SKM-1 (cell line): Measurements from ENCODE around the gene FUT8.
"Not testable (repeated sequence)": the region's sequence is repeated elsewhere in the genome, so short reads cannot be mapped to it uniquely, and the experiment has no call there.

Experiments
- DNase-seq: peaks from one replicate; lab custom pipeline; 2025; ENCODE audit not compliant: unreplicated experiment; lab: John Stamatoyannopoulos, UW

The FUT8 gene

DNA sequence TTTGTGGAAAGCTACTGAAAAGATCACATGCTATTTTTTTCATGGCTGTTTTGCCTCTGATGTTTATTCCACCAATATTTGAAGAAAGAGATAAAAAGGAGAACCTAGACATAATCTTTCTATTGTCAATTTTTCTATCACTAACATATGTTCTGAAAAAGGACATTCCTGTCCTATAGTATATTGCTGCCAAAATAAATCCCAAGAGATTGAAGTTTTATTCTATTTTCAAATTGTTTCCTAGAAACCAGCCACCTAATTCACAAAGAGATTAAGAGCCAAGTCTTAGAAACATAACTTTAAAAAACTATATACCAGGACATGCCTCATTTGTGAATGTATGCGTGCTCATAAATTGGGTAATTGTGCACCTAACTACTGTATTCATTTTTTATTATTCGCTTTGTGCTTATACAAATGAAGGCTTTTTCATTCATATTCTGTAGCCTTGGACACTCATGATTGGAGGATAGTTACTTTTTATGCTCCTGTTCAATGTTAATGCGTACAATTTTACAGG, 200.7 kb downstream of the FUT8 start:
- no peak for DNase-seq

DNA sequence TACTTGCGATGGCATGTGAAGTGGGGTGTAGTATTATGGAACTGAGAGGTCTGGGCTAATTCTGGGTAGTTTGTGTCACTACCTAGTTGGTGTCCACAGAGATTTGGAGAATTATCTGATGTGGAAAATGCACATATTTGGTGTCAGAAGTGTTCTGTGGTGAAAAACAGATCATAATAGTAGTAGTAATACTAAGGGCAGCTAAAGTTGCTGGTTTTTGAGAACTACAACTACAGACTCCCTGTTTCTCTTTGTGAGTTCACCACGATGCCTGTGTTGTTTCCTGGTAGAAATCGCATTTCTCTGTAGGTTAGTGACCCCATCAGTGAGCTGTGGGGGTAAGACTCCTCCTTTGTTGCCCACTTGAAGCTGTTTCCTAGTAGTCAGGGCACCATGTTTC, 206.5 kb downstream of the FUT8 start:
- no peak for DNase-seq

DNA sequence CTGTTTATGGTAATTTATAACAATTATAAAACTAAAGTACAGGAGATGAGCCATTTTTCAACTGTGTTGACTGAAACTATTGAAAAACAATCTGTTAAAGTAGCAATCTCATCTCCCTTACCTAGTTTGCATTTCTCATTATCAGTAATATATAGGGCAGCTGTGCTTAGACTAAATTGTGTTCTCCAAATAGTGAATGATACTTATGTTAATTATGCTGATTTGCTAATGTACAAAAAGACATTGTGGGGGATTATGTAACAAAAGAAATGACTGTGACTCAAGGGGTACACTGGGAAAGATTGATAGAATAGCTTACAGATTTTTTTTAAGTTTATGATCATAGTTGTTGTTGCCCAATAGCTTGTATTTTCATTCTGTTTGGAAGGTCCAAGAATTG, 207.7 kb downstream of the FUT8 start:
- no peak for DNase-seq

DNA sequence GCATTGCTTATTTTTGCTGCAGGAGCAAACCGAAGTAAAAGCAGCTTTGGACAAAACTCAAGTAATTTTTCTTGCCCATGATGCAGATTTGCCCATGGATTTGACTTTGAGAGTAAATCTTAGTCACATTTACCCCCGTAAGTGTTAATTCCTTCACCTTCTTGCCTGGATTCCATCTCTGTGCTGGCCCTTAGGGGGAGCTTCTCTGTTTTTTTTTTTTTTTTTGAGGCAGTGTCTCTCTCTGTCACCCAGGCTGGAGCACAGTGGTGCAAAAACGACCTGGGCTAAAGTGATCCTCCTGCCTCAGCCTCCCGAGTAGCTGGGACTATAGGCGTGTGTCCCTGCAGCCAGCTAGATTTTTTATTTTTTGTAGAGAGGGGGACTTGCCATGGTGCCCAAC, 210.2 kb downstream of the FUT8 start:
- no peak for DNase-seq

DNA sequence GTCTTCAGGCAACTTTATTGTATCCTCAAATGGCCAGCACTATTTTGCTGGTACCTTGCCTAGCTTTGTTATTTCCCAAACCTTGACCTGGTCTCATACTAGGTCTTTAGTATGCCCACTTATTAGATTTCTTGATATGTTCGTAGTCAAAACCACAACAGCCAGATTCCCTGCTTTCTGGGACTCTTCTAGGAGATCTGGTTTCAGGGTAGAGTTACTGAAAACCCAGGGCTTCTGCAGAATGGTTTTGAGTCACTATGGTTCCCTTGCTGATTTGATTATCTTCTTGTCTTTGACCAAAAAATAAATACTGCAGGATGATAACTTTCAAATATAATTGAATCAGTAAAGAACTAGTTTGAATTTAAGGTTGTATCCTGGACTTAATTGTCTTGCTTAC, 211.2 kb downstream of the FUT8 start:
- DNase-seq, result no peak

DNA sequence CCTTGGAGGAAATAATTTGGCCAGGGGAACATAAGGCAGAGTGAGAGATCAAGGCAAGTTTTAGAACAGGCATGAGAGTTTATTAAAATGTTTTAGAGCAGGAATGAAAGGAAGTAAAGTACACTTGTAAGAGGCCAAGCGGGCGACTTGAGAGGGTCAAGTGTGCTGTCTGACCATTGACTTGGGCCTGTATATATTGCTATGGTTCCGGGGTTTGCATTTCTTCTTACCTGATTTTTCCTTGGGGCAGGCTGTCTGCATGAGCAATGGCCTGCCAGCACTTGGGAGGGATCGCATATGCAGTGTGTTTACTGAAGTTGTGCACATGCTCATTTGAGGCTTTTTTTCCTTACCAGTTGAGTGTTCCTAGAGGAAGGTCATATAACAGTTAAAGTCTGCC, 214.8 kb downstream of the FUT8 start:
- no peak for DNase-seq

DNA sequence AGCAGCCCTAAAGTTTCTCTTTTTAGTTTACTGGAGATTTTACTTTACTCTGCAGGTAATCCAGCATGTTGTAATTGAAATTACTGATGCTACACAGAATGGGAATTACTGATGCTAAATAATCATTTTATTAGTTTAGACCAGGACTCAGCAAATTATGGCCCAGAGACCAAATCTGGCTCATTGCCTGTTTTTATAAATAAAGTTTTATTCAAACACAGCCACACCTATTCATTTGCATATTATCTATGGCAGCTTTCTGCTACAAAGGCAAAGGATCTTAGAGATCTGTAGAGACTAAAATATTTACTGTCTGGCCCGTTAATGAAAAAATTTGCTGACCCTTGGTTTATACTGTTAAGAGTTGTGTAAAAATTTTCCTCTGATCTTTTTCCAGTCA, 216.1 kb downstream of the FUT8 start:
- no peak for DNase-seq

DNA sequence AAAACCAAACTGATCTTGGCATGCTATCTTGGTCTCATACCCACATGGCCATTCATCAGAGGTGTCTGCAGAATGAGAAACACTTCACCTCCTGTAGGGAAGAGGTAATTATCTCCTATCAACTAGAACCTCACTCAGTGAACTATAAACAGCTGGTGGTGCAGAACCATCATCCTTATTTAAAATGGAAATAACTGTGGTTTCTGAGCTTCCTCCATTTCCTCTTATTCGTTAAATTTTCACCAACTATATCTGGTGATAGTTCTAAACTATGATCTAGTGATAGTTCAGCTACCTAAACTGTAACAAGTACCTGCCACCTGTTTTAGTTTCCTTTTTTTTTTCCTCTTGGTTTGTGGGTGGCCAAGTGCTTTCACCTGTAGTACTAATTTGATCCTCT, 218.5 kb downstream of the FUT8 start:
- no peak for DNase-seq

DNA sequence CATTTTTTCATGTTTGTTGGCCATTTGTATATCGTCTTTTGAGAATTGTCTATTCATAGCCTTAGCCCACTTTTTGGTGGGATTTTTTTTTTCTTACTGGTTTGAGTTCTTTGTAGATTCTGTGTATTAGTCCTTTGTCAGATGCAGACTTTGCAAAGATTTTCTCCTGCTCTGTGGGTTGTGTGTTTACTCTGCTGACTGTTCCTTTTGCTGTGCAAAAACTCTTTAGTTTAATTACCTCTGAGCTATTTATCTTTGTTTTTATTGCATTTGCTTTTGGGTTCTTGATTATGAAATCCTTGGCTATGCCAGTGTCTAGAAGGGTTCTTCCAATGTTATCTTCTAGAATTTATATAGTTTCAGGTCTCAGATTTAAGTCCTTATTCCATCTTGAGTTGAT, 220.0 kb downstream of the FUT8 start:
- no peak for DNase-seq

DNA sequence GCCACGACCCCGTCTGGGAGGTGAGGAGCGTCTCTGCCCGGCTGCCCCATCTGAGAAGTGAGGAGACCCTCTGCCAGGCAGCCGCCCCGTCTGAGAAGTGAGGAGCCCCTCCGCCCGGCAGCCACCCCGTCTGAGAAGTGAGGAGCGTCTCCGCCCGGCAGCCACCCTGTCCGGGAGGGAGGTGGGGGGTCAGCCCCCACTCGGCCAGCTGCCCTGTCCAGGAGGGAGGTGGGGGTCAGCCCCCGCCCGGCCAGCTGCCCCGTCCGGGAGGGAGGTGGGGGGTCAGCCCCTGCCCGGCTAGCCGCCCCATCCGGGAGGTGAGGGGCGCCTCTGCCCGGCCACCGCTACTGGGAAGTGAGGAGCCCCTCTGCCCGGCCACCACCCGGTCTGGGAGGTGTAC, 221.1 kb downstream of the FUT8 start:
- DNase-seq, result not testable (repeated sequence)

DNA sequence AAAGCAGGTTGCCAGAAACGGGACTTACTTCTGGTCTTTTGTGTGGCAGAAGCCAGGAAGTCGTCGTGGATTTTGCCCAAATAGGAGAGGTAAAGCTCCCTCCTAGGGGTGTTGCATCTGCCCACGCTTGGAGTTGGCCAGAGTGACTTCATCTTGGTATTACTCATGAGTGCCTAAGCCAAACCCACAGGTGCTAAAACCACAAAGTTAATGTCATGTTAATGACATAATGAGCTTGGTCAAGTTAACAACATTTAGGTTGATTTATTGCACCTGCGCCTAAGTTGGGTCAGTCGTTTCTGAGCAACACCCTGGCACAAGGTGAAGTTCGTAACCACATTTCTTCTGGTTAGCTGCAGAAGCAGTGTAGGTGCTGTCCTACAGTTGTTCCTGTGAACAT, 225.2 kb downstream of the FUT8 start:
- no peak for DNase-seq

DNA sequence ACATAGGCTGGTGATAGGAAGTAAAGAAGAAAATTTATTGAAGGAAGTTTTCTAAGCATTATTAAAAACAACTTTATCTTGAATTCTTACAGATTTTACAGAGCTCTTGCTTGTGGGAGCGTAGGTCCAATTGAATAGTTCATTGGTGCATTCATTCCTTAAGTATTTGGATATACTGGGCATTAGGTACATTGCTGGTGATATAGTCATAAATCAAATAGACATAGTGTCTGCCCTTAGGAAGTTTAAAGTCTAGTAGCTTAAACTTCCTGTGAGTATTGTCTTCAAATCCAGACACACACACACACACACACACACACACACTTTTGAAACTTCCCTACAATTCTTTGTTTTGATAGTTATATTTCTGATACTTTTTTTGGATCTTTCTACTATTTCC, 226.7 kb downstream of the FUT8 start:
- no peak for DNase-seq

DNA sequence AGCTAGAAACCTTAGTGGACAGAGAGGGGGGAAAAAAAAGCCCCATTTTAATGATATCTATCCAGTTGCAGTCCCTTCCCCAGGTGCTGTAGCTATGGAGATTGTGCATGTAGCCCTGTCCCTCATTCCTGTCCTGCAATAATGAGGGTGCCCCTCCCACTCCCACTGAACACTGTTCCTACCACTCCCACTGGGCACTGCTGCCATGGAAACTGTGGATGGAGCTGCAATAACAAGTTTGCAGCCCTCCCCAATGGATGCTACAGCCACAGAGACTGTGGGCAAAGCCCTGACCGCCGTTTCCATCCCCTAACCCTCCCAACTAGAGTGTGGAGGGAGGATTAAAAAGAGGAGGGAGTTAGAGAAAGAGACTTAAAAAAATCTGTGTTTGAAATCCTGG, 238.3 kb downstream of the FUT8 start:
- DNase-seq, result no peak

DNA sequence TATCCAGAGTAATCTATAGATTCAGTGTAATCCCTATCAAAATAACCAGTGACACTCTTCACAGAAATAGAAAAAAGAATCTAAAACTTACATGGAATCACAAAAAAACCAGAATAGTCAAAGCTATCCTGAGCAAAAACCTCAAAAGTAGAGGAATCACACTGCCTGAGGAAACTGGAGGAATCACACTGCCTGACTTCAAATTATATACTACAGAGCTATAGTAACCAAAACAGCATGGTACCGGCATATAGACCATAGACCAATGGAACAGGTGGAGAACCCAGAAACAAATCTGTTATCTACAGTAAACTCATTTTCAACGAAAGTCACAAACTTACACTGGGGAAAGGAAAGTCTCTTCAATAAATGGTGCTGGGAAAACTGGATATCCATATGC, 244.0 kb downstream of the FUT8 start:
- DNase-seq, result no peak

DNA sequence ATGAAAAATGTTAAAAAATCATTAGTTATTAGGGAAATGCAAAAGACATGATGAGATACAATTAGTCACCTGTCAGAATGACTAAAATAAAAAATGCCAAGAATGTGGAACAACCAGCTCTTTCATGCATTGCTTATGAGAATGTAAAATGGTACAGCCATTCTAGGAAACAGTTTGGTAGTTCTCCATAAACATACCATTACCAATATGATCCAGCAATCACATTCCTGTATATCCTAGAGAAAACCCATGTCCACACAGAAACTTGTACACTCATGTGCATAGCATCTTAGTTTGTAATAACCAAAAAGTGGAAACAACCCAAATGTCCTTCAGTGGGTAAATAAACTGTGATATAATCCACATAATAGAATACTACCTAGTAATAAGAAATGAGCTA, 245.7 kb downstream of the FUT8 start:
- no peak for DNase-seq

DNA sequence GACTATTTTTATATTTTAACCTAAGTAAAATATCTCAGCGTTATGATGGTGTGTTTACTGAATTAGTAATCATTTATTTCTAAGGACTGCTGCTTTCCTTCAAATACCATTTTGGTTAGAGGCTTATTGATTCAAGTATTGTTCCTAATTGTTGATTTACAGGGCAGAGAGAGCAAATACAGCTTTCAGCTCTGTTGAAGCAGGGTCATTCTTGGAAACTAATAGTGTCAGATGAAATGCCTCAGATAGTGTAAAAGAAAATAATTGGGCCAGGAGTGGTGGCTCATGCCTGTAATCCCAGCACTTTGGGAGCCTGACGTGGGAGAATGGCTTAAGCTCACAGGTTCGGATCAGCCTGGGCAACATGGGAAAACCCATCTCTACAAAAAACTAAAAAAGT, 249.3 kb downstream of the FUT8 start:
- no peak for DNase-seq

DNA sequence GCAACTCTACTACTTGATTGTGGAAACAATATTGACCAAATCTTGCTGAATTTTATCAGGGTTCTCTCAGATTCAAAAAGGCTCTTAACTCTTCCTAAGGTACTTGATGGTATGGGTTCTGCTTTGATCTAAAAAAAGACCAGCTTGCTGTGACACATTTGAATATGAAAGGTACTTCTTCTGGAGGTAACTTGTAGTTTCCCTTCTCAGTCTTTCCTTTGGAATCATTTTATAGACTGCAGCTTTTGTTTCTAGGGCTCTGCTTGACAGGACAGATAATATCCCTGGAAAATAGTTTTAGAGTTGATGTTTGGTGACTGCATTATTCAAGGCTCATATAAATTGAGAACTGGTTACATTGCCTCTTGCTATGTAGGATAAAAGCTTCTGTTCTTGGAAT, 251.9 kb downstream of the FUT8 start:
- DNase-seq, result no peak

DNA sequence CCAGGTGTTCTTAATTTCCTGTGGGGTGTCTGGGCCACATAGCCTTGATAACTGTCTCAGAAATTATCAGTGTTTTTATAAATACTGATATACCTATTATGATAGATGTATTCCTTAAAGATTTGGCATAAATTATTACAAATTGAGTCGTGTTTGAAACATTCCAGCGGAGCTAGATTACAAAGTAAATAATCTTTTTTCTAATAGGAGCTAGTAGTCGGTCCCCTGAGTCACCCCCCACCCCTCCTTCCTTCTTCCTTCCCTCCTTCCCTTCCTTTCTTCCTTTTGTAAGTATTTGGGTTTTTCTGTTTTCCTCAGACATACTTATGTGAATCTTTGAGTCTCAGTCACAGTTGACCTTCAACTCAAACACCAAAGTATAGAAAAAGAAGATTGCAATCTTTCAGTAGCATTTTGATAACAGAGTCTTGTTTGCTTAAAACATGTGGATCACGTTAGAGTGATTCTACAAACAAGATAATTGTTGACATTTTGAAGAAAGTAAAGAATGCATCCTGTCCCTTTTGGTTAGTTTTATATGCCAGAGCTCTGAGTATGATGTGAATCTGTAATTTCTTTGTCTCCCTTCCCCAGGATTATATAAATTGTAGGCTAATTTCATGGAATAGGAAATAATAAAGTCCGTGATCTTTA, 264.0 kb downstream of the FUT8 start:
- DNase-seq, result no peak

DNA sequence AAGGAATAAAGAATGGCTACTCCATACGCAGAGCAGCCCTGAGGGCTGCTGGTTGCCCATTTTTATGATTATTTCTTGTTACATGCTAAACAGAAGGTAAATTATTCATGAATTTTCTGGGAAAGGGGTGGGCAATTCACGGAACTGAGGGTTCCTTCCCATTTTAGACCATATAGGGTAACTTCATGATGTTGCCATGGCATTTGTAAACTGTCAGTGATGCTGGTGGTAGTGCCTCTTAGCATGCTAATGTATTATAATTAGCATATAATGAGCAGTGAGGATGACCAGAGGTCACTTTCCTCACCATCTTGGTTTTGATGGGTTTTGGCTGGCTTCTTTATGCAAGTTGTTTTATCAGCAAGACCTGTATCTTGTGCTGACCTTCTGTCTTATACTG, 273.0 kb downstream of the FUT8 start:
- DNase-seq, result no peak

DNA sequence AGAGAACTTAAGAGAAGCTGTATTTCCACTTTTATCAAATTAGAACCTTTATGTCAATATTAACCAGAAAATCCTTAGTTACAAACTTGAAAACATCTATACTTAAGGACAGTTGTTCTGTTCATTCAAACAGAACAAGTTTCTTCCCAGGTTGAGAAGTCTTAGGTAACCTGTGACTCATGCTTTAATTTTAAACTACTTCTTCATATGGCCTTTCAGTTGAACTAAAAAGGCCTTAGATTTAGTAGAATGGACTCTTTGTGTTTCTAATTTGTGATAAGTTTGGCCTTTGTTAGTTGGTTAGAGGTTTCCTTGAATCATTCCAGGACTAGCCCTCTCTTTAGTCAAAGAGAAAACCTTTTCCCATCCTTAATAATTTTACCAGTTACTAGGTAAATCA, 274.2 kb downstream of the FUT8 start:
- no peak for DNase-seq

DNA sequence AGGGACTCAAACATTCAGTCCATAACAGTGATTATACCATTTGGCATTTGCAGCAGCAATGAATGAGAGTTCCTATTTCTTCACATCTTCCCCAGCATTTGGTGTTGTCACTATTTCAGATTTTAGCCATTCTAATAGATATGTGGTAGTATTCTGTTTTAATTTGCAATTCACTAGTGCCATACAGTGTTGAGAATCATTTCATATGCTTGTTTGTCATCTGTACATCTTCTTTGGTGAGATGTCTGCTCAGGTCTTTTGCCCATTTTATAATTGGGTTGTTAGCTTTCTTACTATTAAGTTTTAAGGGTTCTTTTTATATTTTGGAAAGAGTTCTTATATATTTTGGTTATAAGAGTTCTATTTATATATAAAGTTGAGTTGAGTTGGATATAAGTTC, 276.5 kb downstream of the FUT8 start:
- DNase-seq, result no peak

DNA sequence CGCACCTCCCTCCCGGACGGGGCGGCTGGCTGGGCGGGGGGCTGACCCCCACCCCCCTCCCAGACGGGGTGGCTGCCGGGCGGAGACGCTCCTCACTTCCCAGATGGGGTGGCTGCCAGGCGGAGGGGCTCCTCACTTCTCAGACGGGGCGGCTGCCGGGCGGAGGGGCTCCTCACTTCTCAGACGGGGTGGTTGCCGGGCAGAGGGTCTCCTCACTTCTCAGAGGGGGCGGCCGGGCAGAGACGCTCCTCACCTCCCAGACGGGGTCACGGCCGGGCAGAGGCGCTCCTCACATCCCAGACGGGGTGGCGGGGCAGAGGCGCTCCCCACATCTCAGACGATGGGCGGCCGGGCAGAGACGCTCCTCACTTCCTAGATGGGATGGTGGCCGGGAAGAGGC, 280.0 kb downstream of the FUT8 start:
- not testable (repeated sequence) for DNase-seq

DNA sequence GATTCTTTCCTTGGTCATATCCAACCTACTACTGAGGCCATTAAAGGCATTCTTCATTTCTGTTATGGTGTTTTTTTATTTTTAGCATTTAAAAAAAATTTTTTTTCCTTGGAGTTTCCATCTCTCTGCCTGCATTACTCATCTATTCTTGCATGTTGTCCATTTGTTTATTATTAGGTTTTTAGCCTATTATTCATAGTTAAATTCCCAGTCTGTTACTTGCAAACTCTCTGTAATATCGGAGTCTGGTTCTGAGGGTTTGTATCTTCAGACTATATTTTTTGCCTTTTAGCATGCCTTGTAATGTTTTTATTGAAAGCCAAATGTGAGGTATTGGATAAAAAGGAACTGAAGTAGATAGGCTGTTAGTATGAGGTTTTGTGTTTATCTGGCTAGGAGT, 284.3 kb downstream of the FUT8 start:
- DNase-seq, result no peak

DNA sequence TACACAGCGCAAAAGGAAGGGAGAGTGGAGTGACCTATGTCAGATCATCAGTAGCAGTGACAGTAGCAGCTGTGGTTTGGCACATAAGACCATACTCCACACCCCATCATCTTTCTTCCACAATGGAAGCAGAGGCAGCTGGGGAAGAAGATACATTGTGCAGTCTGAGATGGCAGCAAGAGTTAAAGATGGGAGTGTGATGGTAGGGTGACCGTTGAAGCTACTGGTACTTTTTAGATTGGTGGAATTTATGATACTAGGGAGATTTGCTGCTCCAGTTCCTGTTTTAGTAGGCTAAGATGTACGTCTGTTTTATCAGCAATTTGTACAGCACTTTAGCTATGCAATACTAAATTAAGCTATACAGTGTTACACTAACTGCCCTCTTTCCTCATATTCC, 291.0 kb downstream of the FUT8 start:
- DNase-seq, result no peak
